A549 (cell line): Measurements from ENCODE around the gene GTF2H4. TPM values are rescaled to one million over a fixed set of nuclear protein-coding genes. Genes with fewer than 3 reads are reported as not detected.

Experiments used
- ATAC-seq, 2 experiments: fragments of 200-7000 bp in 1 of 2; fragments of >200 bp in 1 of 2; cut with Nextera tagmentation in 1 of 2; cut with Tn5 transposase in 1 of 2; 3 replicates each; pipeline versions ENCODE4 v1.8.0 to v1.9.1; 2018 to 2020; ENCODE audit warnings: mild to moderate bottlenecking in 1 of 2, moderate library complexity in 1 of 2
- CTCF ChIA-PET: fragments of 300-600 bp; sonication (Branson Sonifier 250); formaldehyde crosslinking; extraction: SDS; loops from one replicate; lab custom pipeline; 2021; ENCODE audit warnings: antibody characterized with exemption, inconsistent platforms; lab: Yijun Ruan, JAX
- POLR2A ChIA-PET: fragments of 350-600 bp; formaldehyde crosslinking; extraction: SDS; loops from one replicate; lab custom pipeline; 2021; ENCODE audit warnings: antibody characterized with exemption, inconsistent platforms; lab: Yijun Ruan, JAX
- DNase-seq, 2 experiments: peaks; one replicate each; pipeline versions ENCODE4 v3.0.0 to v3.0.0-alpha.2; 2011 to 2016; ENCODE audit warnings: low read depth in 1 of 2, low spot score in 1 of 2
- FAIRE-seq: peaks from 2 replicates; lab custom pipeline; 2011; peaks lifted over from hg19 to GRCh38; lab: Jason Lieb, UNC
- H3K27ac ChIP-seq, 2 experiments: fragments of >200 bp; sonication (Bioruptor Twin); formaldehyde crosslinking; 3 replicates each; pipeline ENCODE4 v1.5.1; 2016 to 2017
- H3K4me1 ChIP-seq: fragments of >200 bp; sonication (Bioruptor Twin); formaldehyde crosslinking; 3 replicates; pipeline ENCODE4 v1.6.1; 2016
- H3K4me2 ChIP-seq: fragments of >200 bp; sonication (Bioruptor Twin); formaldehyde crosslinking; 3 replicates; pipeline ENCODE4 v1.6.1; 2016
- H3K4me3 ChIP-seq: fragments of >200 bp; sonication (Bioruptor Twin); formaldehyde crosslinking; 3 replicates; pipeline ENCODE4 v1.5.1; 2016
- H3K9me3 ChIP-seq: fragments of >200 bp; sonication (Bioruptor Twin); formaldehyde crosslinking; 3 replicates; pipeline ENCODE4 v1.6.1; 2016
- BCL3 ChIP-seq: fragments of >200 bp; sonication (Bioruptor Twin); formaldehyde crosslinking; IDR thresholded peaks from 3 replicates; pipeline ENCODE4 v1.6.1; 2016
- CBX2 ChIP-seq: fragments of 200-600 bp; sonication (generic); IDR thresholded peaks from 2 replicates; pipeline ENCODE4 v1.6.1; 2016; ENCODE audit warnings: low read depth, mild to moderate bottlenecking, borderline replicate concordance
- CBX8 ChIP-seq: fragments of 200-600 bp; sonication (generic); IDR thresholded peaks from 2 replicates; pipeline ENCODE4 v1.6.1; 2016
- CEBPB ChIP-seq, 2 experiments: fragments of >200 bp in 1 of 2; sonication (Bioruptor Twin) in 1 of 2; formaldehyde crosslinking in 1 of 2; IDR thresholded peaks; 2 replicates each; pipeline ENCODE4 v1.6.1; 2012 to 2016
- CHD2 ChIP-seq: fragments of 150-350 bp; IDR thresholded peaks from 2 replicates; pipeline ENCODE4 v1.6.1; 2014; ENCODE audit warnings: low read length; ENCODE audit not compliant: partially characterized antibody
- ELK1 ChIP-seq: fragments of 150-350 bp; IDR thresholded peaks from 2 replicates; pipeline ENCODE4 v1.6.1; 2014; ENCODE audit warnings: low read depth, mild to moderate bottlenecking, low read length
- ESRRA ChIP-seq: fragments of 150-350 bp; IDR thresholded peaks from 2 replicates; pipeline ENCODE4 v1.6.1; 2014; ENCODE audit warnings: mild to moderate bottlenecking, low read length, borderline replicate concordance
- FOSB ChIP-seq: fragments of 250-450 bp; sonication (Bioruptor Pico); IDR thresholded peaks from 2 replicates; pipeline ENCODE4 v1.5.0; 2020; ENCODE audit warnings: mild to moderate bottlenecking, moderate library complexity
- GATA3 ChIP-seq: IDR thresholded peaks from 2 replicates; pipeline ENCODE4 v1.6.1; 2012; ENCODE audit warnings: borderline replicate concordance
- HOXA7 ChIP-seq: fragments of 250-450 bp; sonication (Bioruptor Pico); IDR thresholded peaks from 2 replicates; pipeline ENCODE4 v1.5.0; 2020; ENCODE audit warnings: mild to moderate bottlenecking, moderate library complexity
- HOXB13 ChIP-seq: fragments of 250-450 bp; sonication (Bioruptor Pico); IDR thresholded peaks from 2 replicates; pipeline ENCODE4 v1.5.0; 2020; ENCODE audit warnings: low read depth, mild to moderate bottlenecking, moderate library complexity
- HOXB5 ChIP-seq: fragments of 250-450 bp; sonication (Bioruptor Pico); IDR thresholded peaks from 2 replicates; pipeline ENCODE4 v1.5.0; 2020; ENCODE audit warnings: mild to moderate bottlenecking, moderate library complexity
- JUNB ChIP-seq: fragments of >200 bp; sonication (Bioruptor Twin); formaldehyde crosslinking; IDR thresholded peaks from 2 replicates; pipeline ENCODE4 v1.6.1; 2016
- KDM1A ChIP-seq: fragments of 200-600 bp; sonication (generic); IDR thresholded peaks from 2 replicates; pipeline ENCODE4 v1.6.1; 2016; ENCODE audit warnings: low read depth, mild to moderate bottlenecking
- KDM5A ChIP-seq: fragments of 200-600 bp; sonication (generic); IDR thresholded peaks from 2 replicates; pipeline ENCODE4 v1.6.1; 2016; ENCODE audit warnings: antibody characterized with exemption, mild to moderate bottlenecking
- MAFK ChIP-seq: fragments of 450-650 bp; IDR thresholded peaks from 2 replicates; pipeline ENCODE4 v1.6.1; 2014; ENCODE audit not compliant: partially characterized antibody
- MAX ChIP-seq: IDR thresholded peaks from 2 replicates; pipeline ENCODE4 v1.6.1; 2012
- MAZ ChIP-seq: fragments of 150-350 bp; IDR thresholded peaks from 2 replicates; pipeline ENCODE4 v1.6.1; 2014; ENCODE audit warnings: antibody characterized with exemption, low read depth, low read length, borderline replicate concordance
- MYC ChIP-seq: IDR thresholded peaks from 2 replicates; pipeline ENCODE4 v1.6.1; 2012; ENCODE audit warnings: mild to moderate bottlenecking, inconsistent platforms, low read length, improper control_type of control experiment, borderline replicate concordance
- NPAS2 ChIP-seq: fragments of 250-450 bp; sonication (Bioruptor Pico); IDR thresholded peaks from 2 replicates; pipeline ENCODE4 v1.8.0; 2022; ENCODE audit warnings: mild to moderate bottlenecking, moderate library complexity, borderline replicate concordance
- POLR2AphosphoS2 ChIP-seq: conservative IDR thresholded peaks from 2 replicates; pipeline ENCODE4 v1.6.1; 2012; ENCODE audit warnings: low read length, improper control_type of control experiment, inconsistent platforms
- RAD21 ChIP-seq, 2 experiments: fragments of >200 bp in 1 of 2; sonication (Bioruptor Twin) in 1 of 2; formaldehyde crosslinking in 1 of 2; IDR thresholded peaks in 1 of 2; conservative IDR thresholded peaks in 1 of 2; 2 replicates in 1 of 2; 3 replicates in 1 of 2; pipeline ENCODE4 v1.6.1; 2012 to 2018; ENCODE audit warnings: inconsistent platforms in 1 of 2
- RCOR1 ChIP-seq: fragments of 150-350 bp; IDR thresholded peaks from 2 replicates; pipeline ENCODE4 v1.6.1; 2014; ENCODE audit warnings: antibody characterized with exemption, low read length, low read depth
- RFX5 ChIP-seq: fragments of 450-650 bp; IDR thresholded peaks from 2 replicates; pipeline ENCODE4 v1.7.1; 2014; ENCODE audit warnings: antibody characterized with exemption, mild to moderate bottlenecking, moderate library complexity
- SMC3 ChIP-seq: fragments of >200 bp; sonication (Bioruptor Twin); formaldehyde crosslinking; IDR thresholded peaks from 3 replicates; pipeline ENCODE4 v1.6.1; 2018; ENCODE audit warnings: inconsistent platforms
- USF2 ChIP-seq: fragments of 450-650 bp; IDR thresholded peaks from 2 replicates; pipeline ENCODE4 v1.6.1; 2014; ENCODE audit warnings: antibody characterized with exemption
- ZC3H11A ChIP-seq: fragments of 450-650 bp; IDR thresholded peaks from 2 replicates; pipeline ENCODE4 v1.6.1; 2014; ENCODE audit warnings: antibody characterized with exemption, mild to moderate bottlenecking
- WGBS: methylation state at CpG from one replicate; pipeline ENCODE4 v1.1.6; 2017; ENCODE audit errors: missing lambda C conversion rate; 5-methylcytosine and 5-hydroxymethylcytosine counted together
- polyA plus RNA-seq, 4 experiments: library from polyadenylated mRNA; depleted of rRNA in 3 of 4; stranded (reverse); fragments of >200 nt; fragmentation: RNase III in 1 of 4; extraction: RNeasy Plus Mini Kit Qiagen cat#74134 plus additional on column Dnase treatment in 1 of 4; gene quantifications; 2 replicates in 3 of 4; 3 replicates in 1 of 4; pipeline ENCODE4 v1.2.3, GENCODE V29; 2011 to 2017
- TF ChIP-seq, protein P1 (sequence below): fragments of >200 bp; sonication (Bioruptor Twin); formaldehyde crosslinking; IDR thresholded peaks from 2 replicates; pipeline ENCODE4 v1.6.1; 2016
- TF ChIP-seq, protein P2 (sequence below): IDR thresholded peaks from 2 replicates; pipeline ENCODE4 v1.6.1; 2012

The GTF2H4 gene
- polyA plus RNA-seq, 2 of the 4 experiments (the other 2 are of a cell fraction): 19.7 to 24.1 TPM

DNA sequence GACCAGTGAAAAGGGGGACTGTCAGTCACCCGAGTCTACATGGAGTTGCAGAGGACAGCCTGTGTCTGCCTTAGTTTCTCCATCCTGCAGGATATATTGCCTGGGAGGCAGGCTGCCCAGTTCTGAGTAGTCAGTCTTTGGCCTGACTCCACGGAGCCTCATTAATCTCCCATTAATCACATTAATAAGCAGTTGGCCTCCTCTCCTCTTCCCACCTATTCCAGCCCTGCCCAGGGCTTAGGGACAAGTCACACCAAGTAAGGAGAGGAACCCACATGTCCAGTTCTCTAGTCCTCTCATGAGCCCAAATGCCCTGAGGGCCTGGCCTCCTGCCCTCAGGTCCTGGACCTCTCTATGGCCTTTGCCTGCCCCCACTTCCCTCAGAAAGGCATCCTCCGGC is 31.5 kb downstream of the GTF2H4 start:
- no peak overlapping the region for H3K27ac ChIP-seq
- no peak for ATAC-seq
- CTCF ChIA-PET: interaction anchor here (1.5 to 4.7 kb wide), 2 partner anchors 130 to 141 kb away, joined by 4 to 47 read pairs; no protein-coding TSS in a partner anchor

GRCh38 chr6:30940361-30940986 is 32.5 kb downstream of the GTF2H4 start, which contains the start of gene MUCL3:
TSS of gene MUCL3 (plus strand) at chr6:30940973. CDS start at chr6:30941000, 27 bp downstream.
- Histone ChIP-seq H3K9me3 (no peaks in the 10 kb centered on the region), H3K4me1 (peaks cover 14% of the 10 kb centered on the region), H3K4me3 (no peak within 1 kb of the TSS), H3K27ac (peak within 1 kb of the TSS; percentile 80 to 84; a peak in 4 of 6 replicates), H3K4me2 (no peak within 1 kb of the TSS)
- ChIA-PET POLR2A (interaction anchor here (0.7 kb wide), 1 partner anchor 24 kb away, joined by 5 read pairs; no protein-coding TSS in a partner anchor), CTCF (interaction anchor here (0.6 to 4.7 kb wide), 5 partner anchors 15 to 140 kb away, joined by 3 to 47 read pairs (median 4); partner anchors contain the start of gene VARS2)
- 89% methylated on average over 10 of the region's 16 CpGs for WGBS
- FAIRE-seq: no peak
- ATAC-seq: no peak
- no peak for DNase-seq
- no peak for TF ChIP-seq BCL3
- TF ChIP-seq, all 56 proteins: peak for 0

More for the DNA sequence above, 31.5 kb downstream of the GTF2H4 start:
- no peak overlapping the region for H3K4me3 ChIP-seq
- TF ChIP-seq CHD2 (no peak), CBX8 (no peak), HOXB5 (CRISPR knock-in tag) (no peak), MYC (no peak), HOXB13 (no peak), USF2 (no peak), ZC3H11A (no peak), HOXA7 (no peak), KDM1A (no peak), RCOR1 (no peak), ELK1 (no peak), MAFK (no peak), POLR2AphosphoS2 (no peak)
- TF ChIP-seq, protein P1, sequence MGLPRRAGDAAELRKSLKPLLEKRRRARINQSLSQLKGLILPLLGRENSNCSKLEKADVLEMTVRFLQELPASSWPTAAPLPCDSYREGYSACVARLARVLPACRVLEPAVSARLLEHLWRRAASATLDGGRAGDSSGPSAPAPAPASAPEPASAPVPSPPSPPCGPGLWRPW: no peak
- TF ChIP-seq, all 56 proteins: peak for 0
- H3K4me2 ChIP-seq: no peak overlapping the region
- FAIRE-seq (no peak), DNase-seq (no peak)
- POLR2A ChIA-PET: no interaction called here
- WGBS: 82% methylated on average over 3 of the region's 3 CpGs
- H3K9me3 ChIP-seq: no peaks in the 10 kb centered on the region
- peaks cover 14% of the 10 kb centered on the region for H3K4me1 ChIP-seq

DNA sequence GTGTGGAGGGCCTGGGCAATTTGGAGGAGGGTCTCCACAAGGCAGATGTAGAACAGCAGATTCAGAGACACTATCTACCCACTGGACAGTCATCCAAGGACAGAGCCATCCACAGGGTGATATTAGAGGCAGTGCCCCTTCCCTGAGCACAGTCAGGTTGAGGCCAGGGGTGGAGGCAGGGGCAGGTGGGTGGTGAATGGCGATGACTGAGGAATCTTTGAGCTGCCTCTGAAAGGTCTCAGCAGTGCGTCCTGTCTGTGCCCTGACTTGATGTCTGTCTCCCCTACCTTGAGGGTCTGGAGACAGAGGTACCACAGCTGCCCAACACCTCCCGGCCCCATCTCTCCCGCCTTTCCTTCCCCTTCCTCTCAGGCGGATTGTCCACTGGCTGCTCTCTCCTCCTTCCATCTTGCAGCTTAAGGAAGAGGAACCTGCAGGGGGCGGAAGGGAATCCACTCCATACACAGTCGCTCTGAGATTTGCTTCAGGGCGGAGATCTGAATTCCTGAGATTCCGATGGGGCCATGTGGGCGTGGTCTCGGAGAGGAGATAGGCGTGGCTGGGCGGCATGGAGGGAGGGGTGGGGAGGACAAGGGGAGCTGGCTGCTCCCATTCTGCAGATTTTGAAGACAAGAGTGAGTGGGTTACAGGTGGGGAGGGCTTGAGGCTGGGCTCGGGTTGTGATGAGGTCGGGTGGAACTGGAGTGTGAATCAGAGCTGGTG is 34.5 kb downstream of the GTF2H4 start:
- Histone ChIP-seq H3K27ac (peak overlapping the region; percentile 80 to 84), H3K9me3 (no peaks in the 10 kb centered on the region), H3K4me2 (peak overlapping the region; percentile 71), H3K4me3 (peak overlapping the region; percentile 12; the same call in 1 of the 3 replicates), H3K4me1 (peaks cover 14% of the 10 kb centered on the region)
- ChIA-PET CTCF (interaction anchor here (0.6 to 4.7 kb wide), 32 partner anchors 10 to 298 kb away, joined by 3 to 47 read pairs (median 4); partner anchors contain the start of genes SFTA2 and VARS2), POLR2A (interaction anchor here (1.1 kb wide), 1 partner anchor 36 kb away, joined by 3 read pairs; no protein-coding TSS in a partner anchor)
- FAIRE-seq (no peak), DNase-seq (peak; percentile 85 to 87), ATAC-seq (peak; percentile 95 to 97)
- WGBS: 16% methylated on average over 8 of the region's 15 CpGs
- no peak for TF ChIP-seq JUNB
- no peak for TF ChIP-seq KDM5A
- no peak for TF ChIP-seq RFX5
- TF ChIP-seq MAZ: no peak
- TF ChIP-seq CBX2: no peak
- peak; percentile 42 for TF ChIP-seq MAX
- TF ChIP-seq, protein P2, sequence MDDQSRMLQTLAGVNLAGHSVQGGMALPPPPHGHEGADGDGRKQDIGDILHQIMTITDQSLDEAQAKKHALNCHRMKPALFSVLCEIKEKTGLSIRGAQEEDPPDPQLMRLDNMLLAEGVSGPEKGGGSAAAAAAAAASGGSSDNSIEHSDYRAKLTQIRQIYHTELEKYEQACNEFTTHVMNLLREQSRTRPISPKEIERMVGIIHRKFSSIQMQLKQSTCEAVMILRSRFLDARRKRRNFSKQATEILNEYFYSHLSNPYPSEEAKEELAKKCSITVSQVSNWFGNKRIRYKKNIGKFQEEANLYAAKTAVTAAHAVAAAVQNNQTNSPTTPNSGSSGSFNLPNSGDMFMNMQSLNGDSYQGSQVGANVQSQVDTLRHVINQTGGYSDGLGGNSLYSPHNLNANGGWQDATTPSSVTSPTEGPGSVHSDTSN: no peak
- TF ChIP-seq MAFK: no peak
- no peak for TF ChIP-seq NPAS2 (CRISPR knock-in tag)
- no peak for TF ChIP-seq GATA3
- peak; percentile 63 for TF ChIP-seq SMC3
- no peak for TF ChIP-seq ESRRA
- no peak for TF ChIP-seq FOSB
- TF ChIP-seq RAD21 (conservative IDR thresholded peaks at IDR 0.05 in 1 of 2, IDR thresholded peaks at IDR 0.05 in 1 of 2): peak; percentile 56; a peak in 4 of 5 replicates
- TF ChIP-seq CEBPB (IDR thresholded peaks at IDR 0.05): no peak
